Mesothelial cell of epicardium (in vitro differentiated cells): ENCODE measurements around the gene CYS1. TPM values are rescaled to one million over a fixed set of nuclear protein-coding genes. Genes with fewer than 3 reads are reported as not detected.

Experiments used
- DNase-seq, 2 experiments: peaks; one replicate each; pipeline ENCODE4 v3.0.0; 2021; ENCODE audit warnings: low spot score in 2 of 2; ENCODE audit not compliant: unreplicated experiment in 2 of 2
- H3K27ac Mint-ChIP-seq: 2 replicates; pipeline ENCODE4 v1.8.0; 2021; ENCODE audit warnings: mixed read lengths
- H3K27me3 Mint-ChIP-seq: 2 replicates; pipeline ENCODE4 v1.8.0; 2021; ENCODE audit warnings: low read depth, mixed read lengths
- H3K36me3 Mint-ChIP-seq: 2 replicates; pipeline ENCODE4 v1.8.0; 2021; ENCODE audit warnings: mixed read lengths
- H3K4me1 Mint-ChIP-seq: 2 replicates; pipeline ENCODE4 v1.8.0; 2021; ENCODE audit warnings: mixed read lengths
- H3K4me3 Mint-ChIP-seq: 2 replicates; pipeline ENCODE4 v1.8.0; 2021; ENCODE audit warnings: mild to moderate bottlenecking, moderate library complexity, mixed read lengths
- H3K9me3 Mint-ChIP-seq: 2 replicates; pipeline ENCODE4 v1.8.0; 2021; ENCODE audit warnings: mixed read lengths
- total RNA-seq: library from RNA; stranded (reverse); gene quantifications from 3 replicates; pipeline ENCODE4 v1.2.1, GENCODE V29; 2021
- TF ChIP-seq, protein P1 (sequence below): fragments of 200-600 bp; sonication (generic); IDR thresholded peaks from one replicate; pipeline ENCODE4 v1.5.0; 2021; ENCODE audit warnings: antibody characterized with exemption; ENCODE audit not compliant: unreplicated experiment

CYS1 gene
- total RNA-seq, 1 donor from 2014 or later = 1.3 TPM

DNA sequence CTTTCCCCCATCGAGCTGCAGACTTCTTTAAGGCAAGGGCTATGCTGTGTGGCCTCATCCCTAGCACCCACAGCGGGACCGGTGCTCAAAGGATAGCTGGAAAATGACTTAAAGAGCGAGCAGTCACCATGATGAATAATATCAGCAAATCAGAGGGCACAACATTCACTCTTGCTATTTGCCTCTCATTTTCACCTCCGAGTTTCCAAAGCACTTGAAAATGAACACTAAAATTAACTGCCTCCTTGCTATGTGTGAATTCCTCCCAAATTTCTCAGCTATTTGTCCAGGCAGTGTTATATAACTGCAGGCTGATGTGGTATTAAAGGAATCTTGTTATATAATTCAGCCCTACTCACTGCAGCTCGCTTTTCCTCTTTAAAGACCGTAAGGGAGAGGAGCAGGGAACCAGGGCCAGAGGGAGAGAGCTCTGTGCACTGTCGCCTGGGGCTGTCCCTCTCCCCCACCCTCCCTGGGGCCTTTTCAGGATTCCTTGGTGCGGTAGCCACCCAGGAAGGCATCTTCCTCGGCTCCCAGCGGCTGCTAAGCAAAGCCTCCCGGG, 1.4 kb downstream of the CYS1 start:
- Mint-ChIP-seq H3K4me1 (peaks cover 15% of the 10 kb centered on the region), H3K27me3 (peaks cover 88% of the 10 kb centered on the region), H3K4me3 (peak overlapping the region; percentile 79), H3K27ac (peak overlapping the region; percentile 77), H3K9me3 (no peaks in the 10 kb centered on the region), H3K36me3 (no peaks in the 10 kb centered on the region)
- TF ChIP-seq, protein P1, sequence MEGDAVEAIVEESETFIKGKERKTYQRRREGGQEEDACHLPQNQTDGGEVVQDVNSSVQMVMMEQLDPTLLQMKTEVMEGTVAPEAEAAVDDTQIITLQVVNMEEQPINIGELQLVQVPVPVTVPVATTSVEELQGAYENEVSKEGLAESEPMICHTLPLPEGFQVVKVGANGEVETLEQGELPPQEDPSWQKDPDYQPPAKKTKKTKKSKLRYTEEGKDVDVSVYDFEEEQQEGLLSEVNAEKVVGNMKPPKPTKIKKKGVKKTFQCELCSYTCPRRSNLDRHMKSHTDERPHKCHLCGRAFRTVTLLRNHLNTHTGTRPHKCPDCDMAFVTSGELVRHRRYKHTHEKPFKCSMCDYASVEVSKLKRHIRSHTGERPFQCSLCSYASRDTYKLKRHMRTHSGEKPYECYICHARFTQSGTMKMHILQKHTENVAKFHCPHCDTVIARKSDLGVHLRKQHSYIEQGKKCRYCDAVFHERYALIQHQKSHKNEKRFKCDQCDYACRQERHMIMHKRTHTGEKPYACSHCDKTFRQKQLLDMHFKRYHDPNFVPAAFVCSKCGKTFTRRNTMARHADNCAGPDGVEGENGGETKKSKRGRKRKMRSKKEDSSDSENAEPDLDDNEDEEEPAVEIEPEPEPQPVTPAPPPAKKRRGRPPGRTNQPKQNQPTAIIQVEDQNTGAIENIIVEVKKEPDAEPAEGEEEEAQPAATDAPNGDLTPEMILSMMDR = no peak
- no peak for DNase-seq

DNA sequence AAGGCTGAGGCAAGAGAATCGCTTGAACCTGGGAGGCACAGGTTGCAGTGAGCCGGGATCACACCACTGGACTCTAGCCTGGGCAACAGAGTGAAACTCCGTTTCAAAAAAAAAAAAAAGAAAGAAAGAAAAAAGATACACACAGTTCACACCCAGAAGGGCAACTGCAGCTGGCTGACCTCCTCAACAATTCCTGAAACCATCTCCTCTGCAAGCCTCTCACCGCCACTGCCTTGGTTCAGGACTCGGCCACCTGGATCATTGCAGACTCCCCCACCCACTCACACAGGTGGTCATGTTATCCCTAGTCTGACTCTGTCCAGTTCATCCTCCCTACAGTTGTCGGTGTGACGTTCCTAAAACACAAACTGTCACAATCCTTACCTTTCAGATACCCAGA, 2.2 kb downstream of the CYS1 start:
- Mint-ChIP-seq H3K4me1 (peaks cover 12% of the 10 kb centered on the region), H3K9me3 (no peaks in the 10 kb centered on the region), H3K27me3 (peaks cover 85% of the 10 kb centered on the region), H3K4me3 (no peak overlapping the region), H3K36me3 (no peaks in the 10 kb centered on the region), H3K27ac (no peak overlapping the region)
- DNase-seq = no peak
- TF ChIP-seq, protein P1 = no peak

DNA sequence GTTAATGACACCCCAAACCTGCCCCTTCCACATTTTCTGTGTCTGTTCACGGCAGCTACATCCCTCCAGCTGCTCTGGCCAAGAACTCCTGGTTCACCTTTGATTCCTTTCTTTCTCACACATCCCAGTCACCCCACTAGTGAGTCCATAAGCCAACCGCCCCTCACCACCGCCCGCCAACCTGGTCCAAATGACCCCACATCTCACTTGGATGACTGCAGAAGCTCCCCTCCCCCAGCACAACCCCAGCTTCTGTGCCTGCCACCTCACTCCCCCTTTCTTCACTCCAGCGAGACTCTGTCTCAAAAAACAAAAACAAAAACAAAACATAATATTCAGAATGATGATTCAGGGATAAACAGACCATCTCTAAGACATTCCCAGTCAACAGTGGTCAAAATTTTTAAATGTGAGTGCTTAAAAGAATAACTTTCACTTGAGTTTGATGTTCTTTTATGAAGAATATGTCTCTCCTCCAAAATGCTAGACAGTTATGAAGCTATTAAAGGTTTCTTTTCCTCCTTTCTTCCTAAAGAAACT, 3.2 kb downstream of the CYS1 start:
- peaks cover 15% of the 10 kb centered on the region for H3K4me1 Mint-ChIP-seq
- H3K36me3 Mint-ChIP-seq = no peaks in the 10 kb centered on the region
- H3K4me3 Mint-ChIP-seq = no peak overlapping the region
- TF ChIP-seq, protein P1 = no peak
- H3K27me3 Mint-ChIP-seq = peaks cover 78% of the 10 kb centered on the region
- DNase-seq = no peak
- H3K27ac Mint-ChIP-seq = no peak overlapping the region
- H3K9me3 Mint-ChIP-seq = no peaks in the 10 kb centered on the region

DNA sequence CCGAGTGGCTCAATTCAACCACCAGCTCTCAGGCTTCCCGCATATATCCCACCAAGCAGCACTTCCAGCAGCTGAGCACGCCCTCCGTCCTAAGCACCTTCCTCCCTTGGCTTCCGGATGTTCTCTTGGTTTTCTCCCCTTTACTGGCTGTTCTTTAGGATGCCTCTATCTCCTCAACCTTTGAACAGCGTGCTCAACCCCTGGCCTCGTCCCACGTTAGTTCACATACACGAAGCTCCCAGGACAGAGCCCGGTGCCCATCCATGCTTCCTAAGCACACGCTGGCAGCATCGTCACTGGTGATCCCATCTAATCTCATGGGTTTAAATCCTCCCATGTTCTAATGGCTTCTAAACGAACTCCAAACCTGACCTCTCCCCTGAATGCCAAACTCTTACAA, 3.7 kb downstream of the CYS1 start:
- H3K27ac Mint-ChIP-seq = no peak overlapping the region
- TF ChIP-seq, protein P1 = no peak
- H3K36me3 Mint-ChIP-seq = no peaks in the 10 kb centered on the region
- H3K27me3 Mint-ChIP-seq = peaks cover 73% of the 10 kb centered on the region
- H3K4me3 Mint-ChIP-seq = no peak overlapping the region
- H3K9me3 Mint-ChIP-seq = no peaks in the 10 kb centered on the region
- no peak for DNase-seq
- H3K4me1 Mint-ChIP-seq = peaks cover 15% of the 10 kb centered on the region

DNA sequence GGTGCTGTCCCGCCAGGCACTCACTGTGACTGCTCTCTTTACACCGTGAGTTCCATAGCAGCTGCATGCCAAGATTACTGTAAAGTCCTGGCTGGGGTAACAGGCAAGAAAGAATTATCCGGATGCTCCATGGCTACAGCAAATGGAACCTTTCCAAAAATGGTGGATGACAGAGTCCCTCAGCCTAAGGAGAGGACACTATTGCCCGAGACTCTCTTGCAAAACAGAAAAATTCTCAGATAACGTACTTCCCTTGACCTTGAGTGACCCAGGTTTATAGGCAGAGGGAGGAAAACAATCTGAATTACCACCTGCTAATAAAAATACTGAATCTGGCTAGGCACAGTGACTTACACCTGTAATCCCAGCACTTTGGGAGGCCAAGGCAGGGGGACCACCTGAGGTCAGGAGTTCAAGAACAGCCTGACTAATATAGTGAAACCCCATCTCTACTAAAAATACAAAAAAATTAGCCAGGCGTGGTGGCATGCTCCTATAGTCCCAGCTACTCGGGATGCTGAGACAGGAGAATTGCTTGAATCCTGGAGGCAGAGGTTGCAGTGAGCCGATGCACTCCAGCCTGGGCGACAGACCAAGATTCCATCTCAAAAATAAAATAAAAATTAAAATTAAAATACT, 4.5 kb downstream of the CYS1 start:
- Mint-ChIP-seq H3K27ac (no peak overlapping the region), H3K36me3 (no peaks in the 10 kb centered on the region), H3K4me3 (no peak overlapping the region), H3K4me1 (peaks cover 9% of the 10 kb centered on the region), H3K9me3 (no peaks in the 10 kb centered on the region), H3K27me3 (peaks cover 65% of the 10 kb centered on the region)
- no peak for DNase-seq
- TF ChIP-seq, protein P1 = no peak
